Breast epithelium (tissue), 3 donors: Measurements from ENCODE around the gene CLPSL1.

ENCODE experiments used
- POLR2A ChIP-seq: fragments of 450-650 bp; IDR thresholded peaks from one replicate; pipeline ENCODE4 v1.6.1; 2016; ENCODE audit warnings: antibody characterized with exemption, mild to moderate bottlenecking, moderate library complexity
- TF ChIP-seq, protein P1 (sequence below), 3 donors: fragments of 450-650 bp; IDR thresholded peaks; one replicate each; pipeline ENCODE4 v1.5.1; 2016 to 2017; ENCODE audit warnings: antibody characterized with exemption in 3 of 3, mild to moderate bottlenecking in 3 of 3, moderate library complexity in 3 of 3

- TF ChIP-seq, protein P1, sequence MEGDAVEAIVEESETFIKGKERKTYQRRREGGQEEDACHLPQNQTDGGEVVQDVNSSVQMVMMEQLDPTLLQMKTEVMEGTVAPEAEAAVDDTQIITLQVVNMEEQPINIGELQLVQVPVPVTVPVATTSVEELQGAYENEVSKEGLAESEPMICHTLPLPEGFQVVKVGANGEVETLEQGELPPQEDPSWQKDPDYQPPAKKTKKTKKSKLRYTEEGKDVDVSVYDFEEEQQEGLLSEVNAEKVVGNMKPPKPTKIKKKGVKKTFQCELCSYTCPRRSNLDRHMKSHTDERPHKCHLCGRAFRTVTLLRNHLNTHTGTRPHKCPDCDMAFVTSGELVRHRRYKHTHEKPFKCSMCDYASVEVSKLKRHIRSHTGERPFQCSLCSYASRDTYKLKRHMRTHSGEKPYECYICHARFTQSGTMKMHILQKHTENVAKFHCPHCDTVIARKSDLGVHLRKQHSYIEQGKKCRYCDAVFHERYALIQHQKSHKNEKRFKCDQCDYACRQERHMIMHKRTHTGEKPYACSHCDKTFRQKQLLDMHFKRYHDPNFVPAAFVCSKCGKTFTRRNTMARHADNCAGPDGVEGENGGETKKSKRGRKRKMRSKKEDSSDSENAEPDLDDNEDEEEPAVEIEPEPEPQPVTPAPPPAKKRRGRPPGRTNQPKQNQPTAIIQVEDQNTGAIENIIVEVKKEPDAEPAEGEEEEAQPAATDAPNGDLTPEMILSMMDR (IDR thresholded peaks at IDR 0.05), result no peak
- TF ChIP-seq POLR2A, result no peak
Observed at GRCh38 chr6:35786272-35786671, 5.5 kb downstream of the CLPSL1 start.
